ENCODE results near the gene MACROD2.

- TF ChIP-seq CTCF (IDR thresholded peaks at IDR 0.05) (no peak), POLR2A (IDR thresholded peaks at IDR 0.05) (no peak)
These were observed 1681.5 kb downstream of the MACROD2 start for GRCh38 chr20:15676815-15677214.

All from body of pancreas (tissue), 4 donors.